ENCODE measurements around the gene CRYZL1.

DNA sequence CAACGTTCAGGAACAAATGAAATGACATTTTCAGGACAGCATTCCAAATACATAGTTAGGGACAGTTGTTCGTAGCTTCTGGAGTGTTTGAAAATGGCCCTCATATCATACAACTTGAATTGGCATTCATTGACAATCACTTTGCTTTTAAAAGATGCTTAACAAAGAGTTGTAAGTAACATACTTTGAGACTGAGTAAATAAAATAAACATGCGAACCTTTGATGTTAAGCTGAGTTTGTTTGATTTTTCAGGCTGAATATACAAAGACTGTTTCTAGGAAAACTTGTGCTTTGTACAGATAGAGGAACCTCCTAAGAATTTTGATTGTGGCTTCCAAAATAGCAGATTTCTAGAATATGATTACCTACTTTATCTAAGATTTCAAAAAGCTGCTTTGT lies 46.1 kb upstream of the CRYZL1 start:
- TF ChIP-seq, protein P1, sequence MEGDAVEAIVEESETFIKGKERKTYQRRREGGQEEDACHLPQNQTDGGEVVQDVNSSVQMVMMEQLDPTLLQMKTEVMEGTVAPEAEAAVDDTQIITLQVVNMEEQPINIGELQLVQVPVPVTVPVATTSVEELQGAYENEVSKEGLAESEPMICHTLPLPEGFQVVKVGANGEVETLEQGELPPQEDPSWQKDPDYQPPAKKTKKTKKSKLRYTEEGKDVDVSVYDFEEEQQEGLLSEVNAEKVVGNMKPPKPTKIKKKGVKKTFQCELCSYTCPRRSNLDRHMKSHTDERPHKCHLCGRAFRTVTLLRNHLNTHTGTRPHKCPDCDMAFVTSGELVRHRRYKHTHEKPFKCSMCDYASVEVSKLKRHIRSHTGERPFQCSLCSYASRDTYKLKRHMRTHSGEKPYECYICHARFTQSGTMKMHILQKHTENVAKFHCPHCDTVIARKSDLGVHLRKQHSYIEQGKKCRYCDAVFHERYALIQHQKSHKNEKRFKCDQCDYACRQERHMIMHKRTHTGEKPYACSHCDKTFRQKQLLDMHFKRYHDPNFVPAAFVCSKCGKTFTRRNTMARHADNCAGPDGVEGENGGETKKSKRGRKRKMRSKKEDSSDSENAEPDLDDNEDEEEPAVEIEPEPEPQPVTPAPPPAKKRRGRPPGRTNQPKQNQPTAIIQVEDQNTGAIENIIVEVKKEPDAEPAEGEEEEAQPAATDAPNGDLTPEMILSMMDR (IDR thresholded peaks at IDR 0.05; ENCODE audit: low read depth, low read length): no peak
- TF ChIP-seq EZH2phosphoT487 (IDR thresholded peaks at IDR 0.05; ENCODE audit: low read depth): no peak

Data from OCI-LY3 (cell line).